GM19099 (cell line): Measurements from ENCODE around the gene SERPINH1.

Source experiments
- POLR2A ChIP-seq: IDR thresholded peaks from 3 replicates; pipeline ENCODE4 v1.6.1; 2011; ENCODE audit warnings: low read depth; ENCODE audit not compliant: insufficient read length; ENCODE audit errors: extremely low read depth

The SERPINH1 gene

GRCh38 chr11:75574698-75575602, 12.9 kb downstream of the SERPINH1 start:
- no peak for TF ChIP-seq POLR2A

GRCh38 chr11:75576017-75576416, 14.0 kb downstream of the SERPINH1 start:
- no peak for TF ChIP-seq POLR2A

GRCh38 chr11:75576499-75576918, 14.5 kb downstream of the SERPINH1 start:
- no peak for TF ChIP-seq POLR2A

GRCh38 chr11:75577207-75577606, 15.2 kb downstream of the SERPINH1 start:
- no peak for TF ChIP-seq POLR2A

GRCh38 chr11:75578977-75579376, 16.9 kb downstream of the SERPINH1 start:
- no peak for TF ChIP-seq POLR2A

- TF ChIP-seq POLR2A = no peak
These were observed 17.8 kb downstream of the SERPINH1 start for GRCh38 chr11:75579841-75580240.

- TF ChIP-seq POLR2A = no peak
These were observed 20.4 kb downstream of the SERPINH1 start for GRCh38 chr11:75582506-75582894.

- TF ChIP-seq POLR2A = peak; percentile 53
These were observed 21.1 kb downstream of the SERPINH1 start for GRCh38 chr11:75582895-75583717.

- TF ChIP-seq POLR2A = no peak
These were observed 21.9 kb downstream of the SERPINH1 start for GRCh38 chr11:75583718-75584658.

GRCh38 chr11:75585293-75585670, 23.2 kb downstream of the SERPINH1 start:
- no peak for TF ChIP-seq POLR2A

- TF ChIP-seq POLR2A = no peak
These were observed 24.3 kb downstream of the SERPINH1 start for GRCh38 chr11:75586395-75586794.

GRCh38 chr11:75588051-75588481, 26.0 kb downstream of the SERPINH1 start:
- no peak for TF ChIP-seq POLR2A

GRCh38 chr11:75589051-75589450, 27.0 kb downstream of the SERPINH1 start:
- no peak for TF ChIP-seq POLR2A

GRCh38 chr11:75589933-75590332, 27.9 kb downstream of the SERPINH1 start:
- no peak for TF ChIP-seq POLR2A

GRCh38 chr11:75591371-75591770, 29.3 kb downstream of the SERPINH1 start:
- TF ChIP-seq POLR2A = no peak
